ENCODE data around the gene TNNT2. TPM values are rescaled to one million over a fixed set of nuclear protein-coding genes. Genes with fewer than 3 reads are reported as not detected.

TNNT2 gene
- total RNA-seq, 1 experiment from 2014 or later: not detected

DNA sequence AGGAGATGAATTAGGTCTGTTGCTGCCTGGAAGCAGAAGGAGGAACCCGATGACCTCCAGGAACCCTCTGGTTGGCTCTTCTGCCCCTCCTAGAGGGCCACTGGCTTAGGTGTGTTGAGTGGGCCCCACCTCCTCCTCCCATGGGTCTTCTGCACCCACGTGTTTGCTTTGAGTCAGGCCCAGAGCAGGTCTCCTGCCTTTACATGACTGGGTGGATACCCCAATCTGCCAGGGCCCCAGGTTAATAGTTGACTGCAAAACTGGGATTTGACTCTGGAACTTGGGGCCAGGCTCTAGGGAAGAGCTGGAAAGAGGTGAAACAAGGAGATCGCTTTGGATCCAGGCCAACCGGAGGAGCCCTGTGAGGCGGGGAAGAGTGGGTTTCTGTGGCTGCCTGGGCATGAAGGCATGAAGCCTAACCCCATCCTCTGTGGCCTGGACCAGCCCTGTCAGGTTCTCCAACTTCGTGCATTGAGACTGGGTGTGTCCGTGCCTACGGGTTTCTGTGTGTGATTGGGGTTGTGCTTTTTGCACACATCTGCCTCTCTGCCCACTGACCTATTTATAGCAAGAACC is 29.4 kb upstream of the TNNT2 start:
- Histone ChIP-seq H3K4me3 (no peak overlapping the region), H3K36me3 (no peaks in the 10 kb centered on the region), H3K9me3 (no peaks in the 10 kb centered on the region), H3K27me3 (peaks cover 8% of the 10 kb centered on the region; the same call in 1 of the 2 replicates)
- DNase-seq: no peak

DNA sequence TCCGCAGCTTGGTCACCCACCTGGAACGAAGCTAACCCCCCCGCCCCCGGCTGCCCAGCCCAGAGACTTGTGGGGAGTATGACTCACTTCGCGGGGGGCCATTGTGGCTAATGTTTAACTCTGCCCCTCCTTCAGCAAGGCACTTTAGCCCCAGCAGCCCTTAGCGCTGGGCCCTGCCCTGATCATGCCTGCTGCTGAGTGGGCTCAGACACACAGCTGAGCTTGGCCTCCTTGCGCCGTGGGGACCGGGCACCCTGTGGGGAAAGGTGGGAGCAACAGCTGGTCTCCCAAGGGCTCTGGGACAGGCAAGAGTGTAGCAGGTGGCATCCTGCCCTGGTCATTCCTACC is 28.0 kb upstream of the TNNT2 start:
- no peak overlapping the region for H3K4me3 ChIP-seq
- no peaks in the 10 kb centered on the region for H3K9me3 ChIP-seq
- DNase-seq: no peak
- H3K36me3 ChIP-seq: no peaks in the 10 kb centered on the region
- peaks cover 8% of the 10 kb centered on the region; the same call in 1 of the 2 replicates for H3K27me3 ChIP-seq

GRCh38 chr1:201404722-201405483 is 27.4 kb upstream of the TNNT2 start:
- no peaks in the 10 kb centered on the region for H3K36me3 ChIP-seq
- H3K27me3 ChIP-seq: peaks cover 8% of the 10 kb centered on the region; the same call in 1 of the 2 replicates
- H3K4me3 ChIP-seq: no peak overlapping the region
- no peak for DNase-seq
- H3K9me3 ChIP-seq: no peaks in the 10 kb centered on the region

- Histone ChIP-seq H3K9me3 (no peaks in the 10 kb centered on the region), H3K36me3 (no peaks in the 10 kb centered on the region), H3K27me3 (peaks cover 8% of the 10 kb centered on the region; the same call in 1 of the 2 replicates), H3K4me3 (no peak overlapping the region)
- no peak for DNase-seq
These were observed 26.6 kb upstream of the TNNT2 start for GRCh38 chr1:201404055-201404454.

- Histone ChIP-seq H3K36me3 (no peaks in the 10 kb centered on the region), H3K9me3 (no peaks in the 10 kb centered on the region), H3K27me3 (peaks cover 8% of the 10 kb centered on the region; the same call in 1 of the 2 replicates), H3K4me3 (no peak overlapping the region)
- DNase-seq: no peak
These were observed 25.9 kb upstream of the TNNT2 start for GRCh38 chr1:201403359-201403758.

- no peak for DNase-seq
- Histone ChIP-seq H3K36me3 (no peaks in the 10 kb centered on the region), H3K9me3 (no peaks in the 10 kb centered on the region), H3K27me3 (peaks cover 8% of the 10 kb centered on the region; the same call in 1 of the 2 replicates), H3K4me3 (no peak overlapping the region)
These were observed 24.2 kb upstream of the TNNT2 start for GRCh38 chr1:201401700-201402099.

GRCh38 chr1:201400852-201401230 is 23.4 kb upstream of the TNNT2 start:
- Histone ChIP-seq H3K27me3 (peaks cover 8% of the 10 kb centered on the region; the same call in 1 of the 2 replicates), H3K9me3 (no peaks in the 10 kb centered on the region), H3K4me3 (no peak overlapping the region), H3K36me3 (no peaks in the 10 kb centered on the region)
- DNase-seq: no peak

GRCh38 chr1:201400212-201400851 is 22.9 kb upstream of the TNNT2 start:
- no peaks in the 10 kb centered on the region for H3K36me3 ChIP-seq
- DNase-seq: no peak
- no peak overlapping the region for H3K4me3 ChIP-seq
- no peaks in the 10 kb centered on the region for H3K9me3 ChIP-seq
- H3K27me3 ChIP-seq: peaks cover 8% of the 10 kb centered on the region; the same call in 1 of the 2 replicates

GRCh38 chr1:201399352-201400126 is 22.1 kb upstream of the TNNT2 start:
- Histone ChIP-seq H3K36me3 (no peaks in the 10 kb centered on the region), H3K9me3 (no peaks in the 10 kb centered on the region), H3K27me3 (peaks cover 7% of the 10 kb centered on the region; the same call in 1 of the 2 replicates), H3K4me3 (no peak overlapping the region)
- no peak for DNase-seq

DNA sequence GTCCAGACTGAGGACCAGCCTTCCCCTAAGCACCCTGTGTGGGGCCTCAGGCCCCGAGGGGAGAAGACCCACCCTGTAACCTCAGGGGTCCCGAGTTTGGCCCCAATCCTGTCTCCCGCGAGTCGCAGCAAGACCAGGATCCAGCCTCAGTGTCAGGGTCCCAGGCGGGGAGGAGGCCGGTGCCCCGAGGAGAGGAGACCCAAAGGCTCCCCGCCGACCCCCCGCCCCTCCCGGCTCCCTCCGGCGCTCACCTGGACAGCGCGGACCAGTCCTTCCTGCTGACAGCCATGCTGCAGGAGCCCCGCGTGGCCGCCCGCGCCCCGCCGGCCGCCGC is 21.5 kb upstream of the TNNT2 start, which contains the start of gene LAD1:
LAD1 (minus strand) TSS at position 307 of the 334 bp plus-strand sequence; CDS start at position 289, 18 bp downstream.
- Histone ChIP-seq H3K9me3 (no peaks in the 10 kb centered on the region), H3K4me3 (no peak within 1 kb of the TSS), H3K27me3 (peaks cover 5% of the 10 kb centered on the region; the same call in 1 of the 2 replicates), H3K36me3 (no peaks in the 10 kb centered on the region)
- DNase-seq: no peak

DNA sequence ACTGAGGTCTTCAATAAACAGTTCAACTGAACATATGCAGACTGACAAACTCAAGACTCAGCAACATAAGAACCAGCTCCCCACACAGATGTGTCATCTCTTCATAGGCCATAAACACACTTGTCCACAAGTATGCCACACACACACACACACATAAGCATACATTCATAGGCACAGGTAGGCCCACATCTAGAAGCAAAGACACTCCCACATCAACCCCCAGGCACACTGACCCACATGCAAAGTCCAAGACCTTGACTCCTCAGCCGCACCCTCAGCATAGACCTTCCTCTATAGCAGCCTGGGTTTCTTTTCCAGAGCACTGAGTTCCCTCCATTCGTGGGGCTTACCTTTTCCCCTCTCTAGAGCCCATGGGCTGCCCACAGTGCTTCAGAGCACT is 20.2 kb upstream of the TNNT2 start:
- Histone ChIP-seq H3K4me3 (no peak overlapping the region), H3K36me3 (no peaks in the 10 kb centered on the region), H3K9me3 (no peaks in the 10 kb centered on the region), H3K27me3 (no peaks in the 10 kb centered on the region; the same call in 1 of the 2 replicates)
- DNase-seq: no peak

GRCh38 chr1:201396861-201397464 is 19.5 kb upstream of the TNNT2 start:
- H3K4me3 ChIP-seq: no peak overlapping the region
- peak; percentile 17 for DNase-seq
- no peaks in the 10 kb centered on the region for H3K27me3 ChIP-seq
- H3K9me3 ChIP-seq: no peaks in the 10 kb centered on the region
- H3K36me3 ChIP-seq: no peaks in the 10 kb centered on the region

DNA sequence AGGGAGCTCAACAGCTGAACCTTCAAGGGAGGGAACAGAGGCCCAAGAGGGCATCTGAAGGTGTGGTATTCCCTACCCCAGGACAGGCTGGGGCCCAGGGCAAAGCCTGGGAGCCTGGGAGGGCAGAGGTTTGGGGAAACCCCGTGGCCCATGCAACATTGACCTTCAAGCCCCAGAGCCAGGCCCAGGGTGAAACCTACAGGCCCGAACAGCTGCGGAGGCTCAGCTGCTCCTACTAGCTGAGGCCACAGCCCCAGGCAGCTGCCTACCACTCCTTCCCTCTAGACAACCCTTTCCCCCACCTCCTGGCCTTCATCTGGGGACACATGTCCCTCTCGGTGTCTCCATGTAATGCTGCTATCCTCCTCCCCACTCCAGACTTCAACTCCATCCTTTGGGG is 18.5 kb upstream of the TNNT2 start:
- Histone ChIP-seq H3K27me3 (no peaks in the 10 kb centered on the region), H3K9me3 (no peaks in the 10 kb centered on the region), H3K4me3 (no peak overlapping the region), H3K36me3 (no peaks in the 10 kb centered on the region)
- DNase-seq: no peak

DNA sequence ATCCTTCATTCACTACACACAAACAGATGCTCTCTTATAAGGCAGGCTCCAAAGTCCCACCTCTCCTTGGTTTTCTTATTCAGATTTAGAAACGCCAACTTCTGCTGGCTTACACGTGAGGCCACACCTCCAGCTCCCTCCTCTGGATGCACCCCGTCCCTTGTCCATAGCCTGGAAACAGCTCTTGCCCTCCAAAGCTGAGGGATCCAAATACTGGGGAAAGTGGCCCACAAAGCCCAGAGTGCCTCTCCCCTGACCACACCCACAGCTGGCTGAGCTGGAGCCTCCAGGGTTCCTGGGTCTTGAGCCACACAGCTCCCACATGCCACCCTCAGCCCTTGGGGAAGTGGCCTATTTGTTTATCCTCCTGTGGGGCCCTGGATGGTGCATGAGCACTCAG is 17.1 kb upstream of the TNNT2 start:
- H3K4me3 ChIP-seq: no peak overlapping the region
- H3K36me3 ChIP-seq: no peaks in the 10 kb centered on the region
- no peak for DNase-seq
- H3K27me3 ChIP-seq: no peaks in the 10 kb centered on the region
- H3K9me3 ChIP-seq: no peaks in the 10 kb centered on the region

DNA sequence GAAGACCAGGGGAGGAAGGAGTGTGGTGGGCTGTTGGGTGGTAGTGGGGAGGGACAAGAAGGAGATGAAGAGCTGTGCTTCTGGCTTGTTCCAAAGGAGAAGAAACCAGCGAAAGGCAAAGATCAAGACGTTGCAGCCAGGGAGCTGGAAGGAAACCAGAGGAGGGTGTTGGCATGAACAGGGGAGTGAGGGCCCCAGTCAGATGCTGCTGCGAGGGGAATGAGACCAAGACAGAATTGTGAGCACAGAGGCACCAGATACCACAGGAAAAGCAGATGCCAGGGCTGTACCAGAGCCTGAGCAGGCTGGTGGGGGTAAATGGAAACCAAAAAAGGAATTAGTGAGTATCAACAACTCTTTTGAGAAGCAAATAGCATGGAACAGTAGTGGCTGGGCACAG is 15.6 kb upstream of the TNNT2 start:
- Histone ChIP-seq H3K4me3 (no peak overlapping the region), H3K9me3 (no peaks in the 10 kb centered on the region), H3K27me3 (no peaks in the 10 kb centered on the region), H3K36me3 (no peaks in the 10 kb centered on the region)
- no peak for DNase-seq

DNA sequence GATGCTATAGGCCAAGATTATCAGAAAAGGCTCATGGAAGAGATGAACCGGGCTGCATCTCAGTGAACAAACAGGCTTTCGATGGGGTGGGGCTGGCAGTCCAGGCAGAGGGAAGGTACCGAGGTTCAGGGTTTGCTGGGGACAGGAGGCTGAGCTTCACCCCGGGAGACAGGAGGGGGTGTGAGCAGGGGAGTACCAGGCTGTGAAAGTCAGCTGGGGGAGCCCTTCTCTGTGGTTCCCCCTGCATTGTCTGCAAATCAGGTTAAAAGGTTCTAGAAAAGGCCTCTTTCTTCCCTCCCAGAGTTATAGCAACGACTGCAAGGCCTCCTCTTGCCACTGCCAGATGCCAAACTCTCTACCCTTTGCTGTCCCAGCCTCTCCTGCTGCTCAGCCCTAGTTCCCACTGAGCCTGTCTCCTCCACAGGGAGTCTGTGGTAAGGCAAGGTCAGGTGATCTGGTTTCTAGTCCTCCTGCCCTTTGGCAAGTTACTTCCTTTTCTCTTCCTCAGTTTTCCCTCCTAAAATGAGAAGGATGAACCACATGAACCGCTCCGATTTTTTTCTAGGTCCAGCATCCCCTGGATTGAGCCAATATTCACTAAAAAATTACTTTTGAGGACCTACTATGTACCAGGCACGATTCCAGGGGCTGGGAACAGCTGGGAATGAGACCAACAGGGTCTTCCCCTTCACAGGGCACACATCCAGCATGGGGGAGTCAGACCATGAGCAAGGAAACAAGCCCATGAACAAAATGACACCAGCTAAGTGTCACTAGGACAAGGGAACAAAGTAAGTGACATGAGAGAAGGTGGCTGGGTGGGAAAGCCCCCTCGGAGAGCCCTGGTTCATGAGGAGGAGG is 14.4 kb upstream of the TNNT2 start:
- Histone ChIP-seq H3K36me3 (no peaks in the 10 kb centered on the region), H3K9me3 (no peaks in the 10 kb centered on the region), H3K4me3 (no peak overlapping the region), H3K27me3 (no peaks in the 10 kb centered on the region)
- no peak for DNase-seq
